Measurements from ENCODE around the gene MRPL10.

GRCh38 chr17:47813077-47813476, 18.3 kb downstream of the MRPL10 start:
- TF ChIP-seq POU6F1 (CRISPR knock-in tag; IDR thresholded peaks at IDR 0.05; ENCODE audit: borderline replicate concordance, low read depth): no peak
- no peak for TF ChIP-seq CSRNP3 (CRISPR knock-in tag; IDR thresholded peaks at IDR 0.05)
- no peak for TF ChIP-seq ZFP30 (CRISPR knock-in tag; IDR thresholded peaks at IDR 0.05)
- no peak for TF ChIP-seq ZC3H10 (CRISPR knock-in tag; IDR thresholded peaks at IDR 0.05)
- TF ChIP-seq ARNTL (CRISPR knock-in tag; IDR thresholded peaks at IDR 0.05; ENCODE audit: borderline replicate concordance, low read depth): no peak
- no peak for TF ChIP-seq TCF4 (CRISPR knock-in tag; IDR thresholded peaks at IDR 0.05; ENCODE audit: borderline replicate concordance)
- no peak for TF ChIP-seq ZNF70 (CRISPR knock-in tag; IDR thresholded peaks at IDR 0.05)
- TF ChIP-seq TSHZ2 (CRISPR knock-in tag; IDR thresholded peaks at IDR 0.05): no peak
